B cell (primary cell): ENCODE data around the gene LYSMD2.

Experiments used
- CTCF ChIP-seq: fragments of 200-600 bp; IDR thresholded peaks from one replicate; pipeline ENCODE4 v1.8.0; 2022; ENCODE audit warnings: antibody characterized with exemption, mild to moderate bottlenecking
- EZH2 ChIP-seq: IDR thresholded peaks from 2 replicates; pipeline ENCODE4 v1.6.1; 2012; ENCODE audit warnings: borderline replicate concordance, low read depth, mild to moderate bottlenecking, moderate library complexity, low read length; ENCODE audit not compliant: insufficient read depth, poor library complexity, severe bottlenecking

- TF ChIP-seq CTCF = no peak
- no peak for TF ChIP-seq EZH2
Measured at GRCh38 chr15:51750186-51750585, 12.7 kb upstream of the LYSMD2 start.
